Measurements from ENCODE around the gene NEK4. TPM values are rescaled to one million over a fixed set of nuclear protein-coding genes. Genes with fewer than 3 reads are reported as not detected.
A peak's percentile ranks its signal among the peaks of the same experiment; 100 is the strongest.

Gene NEK4
- total and polyA plus RNA-seq, 2 of the 13 experiments (the other 11 are each of a cell fraction or from before 2014, with no cell fraction given) = 16.5 to 38.0 TPM

DNA sequence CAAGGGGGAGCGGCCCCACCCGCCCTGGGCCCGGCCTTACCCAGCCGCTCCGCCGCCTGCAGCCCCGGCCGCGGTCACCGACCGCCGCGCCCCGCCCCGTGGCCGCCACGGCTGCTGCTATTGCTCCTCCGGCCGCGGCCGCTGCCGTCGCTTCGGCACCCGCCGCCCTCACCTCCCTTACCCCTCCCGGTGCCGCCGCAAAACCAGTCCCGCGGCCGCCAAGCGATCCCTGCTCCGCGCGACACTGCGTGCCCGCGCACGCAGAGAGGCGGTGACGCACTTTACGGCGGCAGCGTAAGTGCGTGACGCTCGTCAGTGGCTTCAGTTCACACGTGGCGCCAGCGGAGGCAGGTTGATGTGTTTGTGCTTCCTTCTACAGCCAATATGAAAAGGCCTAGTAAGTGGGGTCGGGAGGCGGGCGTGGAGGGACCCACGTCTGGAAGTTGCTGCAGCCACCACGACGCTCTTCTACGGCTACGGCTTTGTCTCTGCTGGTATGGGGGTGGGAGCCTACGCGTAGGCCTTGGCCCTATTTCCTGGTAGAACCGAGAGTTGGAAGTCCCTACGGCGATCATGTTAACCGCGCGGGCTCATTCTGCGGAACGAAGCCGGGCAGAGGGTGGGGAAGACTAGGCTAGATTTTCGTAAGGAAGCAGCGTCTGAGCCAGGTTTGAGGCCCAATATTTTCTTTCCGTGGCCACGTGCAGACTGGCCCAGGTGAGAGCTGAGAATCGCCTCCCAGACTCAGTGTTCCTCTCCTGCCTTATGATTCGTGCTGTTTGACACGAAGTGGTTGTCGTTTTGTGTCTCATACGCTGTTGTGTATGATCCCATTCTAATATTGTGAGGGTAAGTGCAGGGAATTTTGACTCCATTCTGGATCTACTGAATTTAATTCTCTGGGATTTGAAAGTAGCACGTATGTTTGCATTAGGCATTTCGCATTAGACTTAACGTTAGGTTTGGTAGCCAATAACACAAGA, 84.7 kb downstream of the NEK4 start, which contains the start of the genes GNL3 and PBRM1 (continued):
- TF ChIP-seq GLI4 (CRISPR knock-in tag; IDR thresholded peaks at IDR 0.05; ENCODE audit: borderline replicate concordance) = peak; percentile 58; the same call in 1 of the 2 replicates
- TF ChIP-seq, protein P1, sequence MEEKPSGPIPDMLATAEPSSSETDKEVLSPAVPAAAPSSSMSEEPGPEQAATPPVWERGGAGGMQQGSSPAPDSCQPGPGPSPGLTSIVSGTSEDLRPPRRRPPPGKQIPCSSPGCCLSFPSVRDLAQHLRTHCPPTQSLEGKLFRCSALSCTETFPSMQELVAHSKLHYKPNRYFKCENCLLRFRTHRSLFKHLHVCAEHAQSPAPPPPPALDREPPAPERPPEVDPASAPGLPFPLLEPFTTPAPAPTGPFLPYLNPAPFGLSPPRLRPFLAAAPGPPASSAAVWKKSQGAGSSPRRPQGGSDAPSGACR (CRISPR knock-in tag; IDR thresholded peaks at IDR 0.05) = 0 out of 2 replicates have a peak, but pooled peaks have one; percentile 55
- peak; percentile 80 for TF ChIP-seq FOXO1 (CRISPR knock-in tag; IDR thresholded peaks at IDR 0.05)
- TF ChIP-seq, protein P2, sequence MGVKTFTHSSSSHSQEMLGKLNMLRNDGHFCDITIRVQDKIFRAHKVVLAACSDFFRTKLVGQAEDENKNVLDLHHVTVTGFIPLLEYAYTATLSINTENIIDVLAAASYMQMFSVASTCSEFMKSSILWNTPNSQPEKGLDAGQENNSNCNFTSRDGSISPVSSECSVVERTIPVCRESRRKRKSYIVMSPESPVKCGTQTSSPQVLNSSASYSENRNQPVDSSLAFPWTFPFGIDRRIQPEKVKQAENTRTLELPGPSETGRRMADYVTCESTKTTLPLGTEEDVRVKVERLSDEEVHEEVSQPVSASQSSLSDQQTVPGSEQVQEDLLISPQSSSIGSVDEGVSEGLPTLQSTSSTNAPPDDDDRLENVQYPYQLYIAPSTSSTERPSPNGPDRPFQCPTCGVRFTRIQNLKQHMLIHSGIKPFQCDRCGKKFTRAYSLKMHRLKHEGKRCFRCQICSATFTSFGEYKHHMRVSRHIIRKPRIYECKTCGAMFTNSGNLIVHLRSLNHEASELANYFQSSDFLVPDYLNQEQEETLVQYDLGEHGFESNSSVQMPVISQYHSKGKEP (CRISPR knock-in tag; IDR thresholded peaks at IDR 0.05) = no peak
- TF ChIP-seq RXRA (CRISPR knock-in tag; IDR thresholded peaks at IDR 0.05) = peak; percentile 67
- TF ChIP-seq, protein P3, sequence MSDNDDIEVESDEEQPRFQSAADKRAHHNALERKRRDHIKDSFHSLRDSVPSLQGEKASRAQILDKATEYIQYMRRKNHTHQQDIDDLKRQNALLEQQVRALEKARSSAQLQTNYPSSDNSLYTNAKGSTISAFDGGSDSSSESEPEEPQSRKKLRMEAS (IDR thresholded peaks at IDR 0.05) = peak; percentile 100
- TF ChIP-seq MATR3 (CRISPR knock-in tag; IDR thresholded peaks at IDR 0.05) = no peak
- TF ChIP-seq ZNF460 (CRISPR knock-in tag; IDR thresholded peaks at IDR 0.05; ENCODE audit: borderline replicate concordance) = no peak; the same call in 1 of the 2 replicates
- no peak for TF ChIP-seq SOX6 (IDR thresholded peaks at IDR 0.05)
- peak; percentile 69 for TF ChIP-seq SOX6 (CRISPR knock-in tag; IDR thresholded peaks at IDR 0.05)
- TF ChIP-seq, protein P4, sequence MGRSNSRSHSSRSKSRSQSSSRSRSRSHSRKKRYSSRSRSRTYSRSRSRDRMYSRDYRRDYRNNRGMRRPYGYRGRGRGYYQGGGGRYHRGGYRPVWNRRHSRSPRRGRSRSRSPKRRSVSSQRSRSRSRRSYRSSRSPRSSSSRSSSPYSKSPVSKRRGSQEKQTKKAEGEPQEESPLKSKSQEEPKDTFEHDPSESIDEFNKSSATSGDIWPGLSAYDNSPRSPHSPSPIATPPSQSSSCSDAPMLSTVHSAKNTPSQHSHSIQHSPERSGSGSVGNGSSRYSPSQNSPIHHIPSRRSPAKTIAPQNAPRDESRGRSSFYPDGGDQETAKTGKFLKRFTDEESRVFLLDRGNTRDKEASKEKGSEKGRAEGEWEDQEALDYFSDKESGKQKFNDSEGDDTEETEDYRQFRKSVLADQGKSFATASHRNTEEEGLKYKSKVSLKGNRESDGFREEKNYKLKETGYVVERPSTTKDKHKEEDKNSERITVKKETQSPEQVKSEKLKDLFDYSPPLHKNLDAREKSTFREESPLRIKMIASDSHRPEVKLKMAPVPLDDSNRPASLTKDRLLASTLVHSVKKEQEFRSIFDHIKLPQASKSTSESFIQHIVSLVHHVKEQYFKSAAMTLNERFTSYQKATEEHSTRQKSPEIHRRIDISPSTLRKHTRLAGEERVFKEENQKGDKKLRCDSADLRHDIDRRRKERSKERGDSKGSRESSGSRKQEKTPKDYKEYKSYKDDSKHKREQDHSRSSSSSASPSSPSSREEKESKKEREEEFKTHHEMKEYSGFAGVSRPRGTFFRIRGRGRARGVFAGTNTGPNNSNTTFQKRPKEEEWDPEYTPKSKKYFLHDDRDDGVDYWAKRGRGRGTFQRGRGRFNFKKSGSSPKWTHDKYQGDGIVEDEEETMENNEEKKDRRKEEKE (IDR thresholded peaks at IDR 0.05) = no peak
- TF ChIP-seq HES4 (CRISPR knock-in tag; IDR thresholded peaks at IDR 0.05; ENCODE audit: borderline replicate concordance) = peak; percentile 79
- TF ChIP-seq, protein P5, sequence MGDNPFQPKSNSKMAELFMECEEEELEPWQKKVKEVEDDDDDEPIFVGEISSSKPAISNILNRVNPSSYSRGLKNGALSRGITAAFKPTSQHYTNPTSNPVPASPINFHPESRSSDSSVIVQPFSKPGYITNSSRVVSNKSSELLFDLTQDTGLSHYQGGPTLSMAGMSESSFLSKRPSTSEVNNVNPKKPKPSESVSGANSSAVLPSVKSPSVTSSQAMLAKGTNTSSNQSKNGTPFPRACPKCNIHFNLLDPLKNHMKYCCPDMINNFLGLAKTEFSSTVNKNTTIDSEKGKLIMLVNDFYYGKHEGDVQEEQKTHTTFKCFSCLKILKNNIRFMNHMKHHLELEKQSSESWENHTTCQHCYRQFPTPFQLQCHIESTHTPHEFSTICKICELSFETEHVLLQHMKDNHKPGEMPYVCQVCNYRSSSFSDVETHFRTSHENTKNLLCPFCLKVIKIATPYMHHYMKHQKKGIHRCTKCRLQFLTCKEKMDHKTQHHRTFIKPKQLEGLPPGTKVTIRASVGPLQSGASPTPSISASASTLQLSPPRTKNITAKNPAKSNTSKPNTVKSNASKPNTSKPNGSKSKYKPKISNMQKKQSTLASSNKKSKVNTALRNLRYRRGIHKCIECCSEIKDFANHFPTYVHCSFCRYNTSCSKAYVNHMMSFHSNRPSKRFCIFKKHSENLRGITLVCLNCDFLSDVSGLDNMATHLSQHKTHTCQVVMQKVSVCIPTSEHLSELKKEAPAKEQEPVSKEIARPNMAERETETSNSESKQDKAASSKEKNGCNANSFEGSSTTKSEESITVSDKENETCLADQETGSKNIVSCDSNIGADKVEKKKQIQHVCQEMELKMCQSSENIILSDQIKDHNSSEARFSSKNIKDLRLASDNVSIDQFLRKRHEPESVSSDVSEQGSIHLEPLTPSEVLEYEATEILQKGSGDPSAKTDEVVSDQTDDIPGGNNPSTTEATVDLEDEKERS (CRISPR knock-in tag; IDR thresholded peaks at IDR 0.05) = peak; percentile 61; the same call in 1 of the 2 replicates
- TF ChIP-seq, protein P6, sequence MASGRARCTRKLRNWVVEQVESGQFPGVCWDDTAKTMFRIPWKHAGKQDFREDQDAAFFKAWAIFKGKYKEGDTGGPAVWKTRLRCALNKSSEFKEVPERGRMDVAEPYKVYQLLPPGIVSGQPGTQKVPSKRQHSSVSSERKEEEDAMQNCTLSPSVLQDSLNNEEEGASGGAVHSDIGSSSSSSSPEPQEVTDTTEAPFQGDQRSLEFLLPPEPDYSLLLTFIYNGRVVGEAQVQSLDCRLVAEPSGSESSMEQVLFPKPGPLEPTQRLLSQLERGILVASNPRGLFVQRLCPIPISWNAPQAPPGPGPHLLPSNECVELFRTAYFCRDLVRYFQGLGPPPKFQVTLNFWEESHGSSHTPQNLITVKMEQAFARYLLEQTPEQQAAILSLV (CRISPR knock-in tag; IDR thresholded peaks at IDR 0.05; ENCODE audit: borderline replicate concordance) = peak; percentile 87
- TF ChIP-seq ZMYM3 (CRISPR knock-in tag; IDR thresholded peaks at IDR 0.05) = peak; percentile 49; the same call in 1 of the 2 replicates
- TF ChIP-seq HMGA1 (CRISPR knock-in tag; conservative IDR thresholded peaks at IDR 0.05) = no peak
- TF ChIP-seq ZNF224 (CRISPR knock-in tag; IDR thresholded peaks at IDR 0.05) = peak; percentile 95

All from HepG2 (cell line).